Mucosa of rectum (tissue), 2 donors: Measurements from ENCODE around the gene BAIAP2.

ENCODE experiments used
- H3K27ac ChIP-seq, 2 donors: one replicate each; pipeline ENCODE4 v1.7.0; 2013; ENCODE audit warnings: inconsistent platforms in 2 of 2, low read depth in 2 of 2, low read length in 2 of 2
- H3K27me3 ChIP-seq, 2 donors: one replicate each; pipeline ENCODE4 v1.7.0; 2013; ENCODE audit warnings: low read length in 2 of 2; ENCODE audit not compliant: control insufficient read depth in 2 of 2, insufficient read depth in 2 of 2
- H3K36me3 ChIP-seq, 2 donors: one replicate each; pipeline ENCODE4 v1.7.0; 2013; ENCODE audit warnings: low read length in 2 of 2; ENCODE audit not compliant: control insufficient read depth in 2 of 2, insufficient read depth in 2 of 2
- H3K4me1 ChIP-seq, 2 donors: one replicate each; pipeline ENCODE4 v1.7.0; 2013; ENCODE audit warnings: low read length in 2 of 2, mild to moderate bottlenecking in 1 of 2; ENCODE audit not compliant: control insufficient read depth in 2 of 2, insufficient read depth in 2 of 2
- H3K4me3 ChIP-seq, 2 donors: one replicate each; pipeline ENCODE4 v1.7.0; 2013; ENCODE audit warnings: low read length in 2 of 2
- H3K9ac ChIP-seq, 2 donors: one replicate each; pipeline ENCODE4 v1.7.0; 2013; ENCODE audit warnings: low read length in 2 of 2, low read depth in 1 of 2, mild to moderate bottlenecking in 1 of 2
- H3K9me3 ChIP-seq, 2 donors: one replicate each; pipeline ENCODE4 v1.7.0; 2013; ENCODE audit warnings: low read length in 2 of 2; ENCODE audit not compliant: control insufficient read depth in 2 of 2
- donor health status: healthy.
- donor health status: Normal muscosa, but diverticular disease.

BAIAP2 gene

GRCh38 chr17:81060416-81060815, 25.5 kb downstream of the BAIAP2 start:
- Histone ChIP-seq H3K4me3 (no peak overlapping the region), H3K27me3 (no peaks in the 10 kb centered on the region), H3K36me3 (peaks cover 0 to 4% of the 10 kb centered on the region in 2 donors), H3K27ac (no peak overlapping the region), H3K9ac (peak overlapping the region in 1 of 2 donors; percentile 33), H3K9me3 (no peaks in the 10 kb centered on the region), H3K4me1 (peaks cover 24 to 44% of the 10 kb centered on the region in 2 donors)

DNA sequence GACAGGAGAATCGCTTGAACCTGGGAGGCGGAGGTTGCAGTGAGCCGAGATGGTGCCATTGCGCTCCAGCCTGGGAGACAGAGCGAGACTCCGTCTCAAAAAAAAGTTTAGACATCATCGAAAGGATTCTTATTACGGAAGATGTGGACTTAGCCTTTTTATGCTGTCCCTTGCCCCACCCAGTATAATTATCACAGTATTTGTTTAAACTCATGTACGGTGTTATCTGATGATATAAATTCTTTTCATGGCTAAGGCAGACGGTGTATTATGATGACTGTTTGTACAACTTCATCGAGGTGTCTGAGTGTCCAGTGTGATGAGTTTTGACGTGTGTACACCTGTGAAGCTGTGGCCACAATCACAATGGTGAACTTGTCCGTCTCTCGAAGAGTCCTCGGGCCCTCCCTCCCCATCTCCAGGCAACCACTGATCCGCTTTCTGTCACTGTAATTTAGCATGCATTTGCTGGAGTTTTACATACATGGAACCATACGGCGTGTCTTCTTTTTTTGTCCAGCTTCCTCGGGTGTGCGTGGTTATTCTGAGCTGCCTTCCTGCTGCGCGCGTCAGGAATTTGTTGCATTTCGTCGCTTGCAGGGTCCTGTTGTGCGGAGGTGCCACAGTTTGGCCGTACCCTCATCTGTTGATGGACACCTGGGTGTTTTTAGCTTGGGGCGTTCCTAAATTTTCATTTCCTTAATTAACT, 26.2 kb downstream of the BAIAP2 start:
- Histone ChIP-seq H3K9me3 (no peaks in the 10 kb centered on the region), H3K36me3 (peaks cover 0 to 4% of the 10 kb centered on the region in 2 donors), H3K27me3 (no peaks in the 10 kb centered on the region), H3K4me1 (peaks cover 31 to 52% of the 10 kb centered on the region in 2 donors), H3K4me3 (no peak overlapping the region), H3K9ac (no peak overlapping the region), H3K27ac (no peak overlapping the region)

- Histone ChIP-seq H3K4me1 (peaks cover 27 to 50% of the 10 kb centered on the region in 2 donors), H3K27ac (no peak overlapping the region), H3K9ac (no peak overlapping the region), H3K27me3 (no peaks in the 10 kb centered on the region), H3K4me3 (no peak overlapping the region), H3K9me3 (no peaks in the 10 kb centered on the region), H3K36me3 (peaks cover 0 to 4% of the 10 kb centered on the region in 2 donors)
These were observed 27.2 kb downstream of the BAIAP2 start for GRCh38 chr17:81062014-81062780.

DNA sequence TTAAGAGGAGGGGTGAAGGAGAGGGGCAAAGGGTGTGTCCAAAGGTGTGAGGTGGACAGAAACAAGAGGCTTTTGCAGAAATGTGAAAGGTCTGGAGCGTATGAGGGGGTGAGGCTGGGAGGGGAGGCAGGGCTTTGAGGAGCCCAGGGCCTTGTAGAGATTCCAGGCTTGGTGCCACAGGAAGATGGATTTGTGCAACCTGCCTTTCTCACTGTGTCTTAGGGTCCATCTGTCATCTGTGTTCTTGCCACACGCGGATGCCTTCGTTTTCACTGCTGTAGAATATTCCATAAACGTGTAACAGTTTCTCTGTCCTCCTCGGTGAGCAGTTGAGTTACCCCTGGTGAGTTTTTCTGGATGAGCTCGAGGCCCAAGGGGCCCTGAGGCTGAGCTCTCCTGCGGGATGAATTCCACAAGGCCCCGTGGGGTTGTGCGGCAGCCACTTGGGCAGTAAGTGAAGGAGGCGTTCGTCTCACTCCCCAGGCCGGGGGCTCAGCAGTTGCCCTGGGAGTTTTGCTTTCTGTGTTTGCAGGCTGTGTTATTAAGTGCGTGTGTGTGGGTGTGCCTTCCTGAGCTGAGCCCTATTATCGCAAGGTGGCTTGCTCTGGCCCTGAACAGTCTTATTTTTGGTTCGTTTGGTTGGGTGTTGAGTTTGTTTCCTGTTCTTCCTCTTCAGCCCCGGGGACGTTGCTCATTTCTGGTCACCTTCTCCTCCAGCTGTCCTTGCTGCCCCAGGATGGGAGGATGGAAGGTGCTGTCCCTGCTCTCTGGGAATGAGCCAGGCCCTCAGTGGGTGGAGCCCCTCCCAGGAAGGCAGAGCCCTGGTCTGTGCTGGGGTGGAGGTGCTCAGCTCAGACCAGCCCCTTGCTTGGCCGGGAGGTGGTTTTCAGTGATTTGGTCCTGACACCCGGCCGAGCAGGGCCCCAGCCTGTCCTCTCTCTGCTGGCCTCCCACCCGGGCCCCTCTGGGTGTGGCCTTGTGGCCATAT, 28.4 kb downstream of the BAIAP2 start:
- Histone ChIP-seq H3K9ac (peak overlapping the region in 1 of 2 donors; percentile 26), H3K4me1 (peaks cover 22 to 44% of the 10 kb centered on the region in 2 donors), H3K27me3 (no peaks in the 10 kb centered on the region), H3K36me3 (peaks cover 0 to 4% of the 10 kb centered on the region in 2 donors), H3K9me3 (no peaks in the 10 kb centered on the region), H3K4me3 (no peak overlapping the region), H3K27ac (no peak overlapping the region)

DNA sequence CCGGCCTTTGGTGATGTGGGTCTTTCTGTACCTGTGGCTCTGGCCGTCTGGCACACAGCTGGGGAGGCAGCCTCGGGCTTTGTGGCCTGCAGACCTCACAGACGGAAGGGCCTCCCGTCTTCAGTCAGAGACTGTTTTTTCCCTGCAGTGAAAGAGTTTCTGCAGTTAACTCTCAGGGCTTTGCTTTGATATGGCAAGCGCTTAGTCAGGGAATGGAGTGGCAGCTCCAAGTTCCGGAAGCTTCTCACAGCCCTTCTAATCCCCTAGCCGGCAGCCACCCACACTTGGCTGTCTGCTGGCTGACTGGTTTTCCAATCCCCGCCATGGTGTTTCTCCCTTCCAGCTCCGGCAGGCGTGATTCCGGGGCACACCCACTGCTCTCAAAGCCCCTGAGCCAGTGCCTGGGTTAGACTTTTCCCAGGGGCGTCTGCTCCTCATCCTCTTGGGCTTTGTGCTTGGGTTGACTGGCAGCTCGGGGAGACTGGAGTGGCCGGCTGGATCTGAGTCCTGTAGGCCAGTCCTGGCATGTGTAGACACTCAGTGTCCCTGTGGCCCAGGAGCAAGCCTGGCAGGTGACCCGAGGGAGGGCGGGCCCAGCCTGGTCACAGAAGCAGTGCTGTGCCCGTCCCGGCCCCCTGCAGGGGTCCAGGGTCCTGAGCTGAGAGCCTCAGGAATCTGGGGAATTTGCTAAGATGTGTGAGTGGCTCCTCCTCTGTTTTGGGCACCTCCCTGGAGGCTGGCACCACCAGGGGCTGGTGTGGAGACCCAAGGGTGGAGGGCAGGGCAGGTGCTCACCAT, 29.9 kb downstream of the BAIAP2 start:
- Histone ChIP-seq H3K4me1 (peaks cover 20 to 43% of the 10 kb centered on the region in 2 donors), H3K4me3 (no peak overlapping the region), H3K27me3 (no peaks in the 10 kb centered on the region), H3K9me3 (no peaks in the 10 kb centered on the region), H3K9ac (no peak overlapping the region), H3K36me3 (no peaks in the 10 kb centered on the region), H3K27ac (peak overlapping the region in 1 of 2 donors; percentile 64)

GRCh38 chr17:81065500-81065899, 30.5 kb downstream of the BAIAP2 start:
- H3K27ac ChIP-seq = peak overlapping the region in 1 of 2 donors; percentile 64

GRCh38 chr17:81066072-81066471, 31.1 kb downstream of the BAIAP2 start:
- Histone ChIP-seq H3K27me3 (no peaks in the 10 kb centered on the region), H3K9me3 (no peaks in the 10 kb centered on the region), H3K9ac (peak overlapping the region in 1 of 2 donors; percentile 18), H3K36me3 (no peaks in the 10 kb centered on the region), H3K4me3 (no peak overlapping the region), H3K4me1 (peaks cover 17 to 35% of the 10 kb centered on the region in 2 donors), H3K27ac (peak overlapping the region in 1 of 2 donors; percentile 64)

More at GRCh38 chr17:81065500-81065899, 30.5 kb downstream of the BAIAP2 start:
- Histone ChIP-seq H3K9ac (peak overlapping the region in 1 of 2 donors; percentile 18), H3K27me3 (no peaks in the 10 kb centered on the region), H3K4me3 (no peak overlapping the region), H3K9me3 (no peaks in the 10 kb centered on the region), H3K36me3 (no peaks in the 10 kb centered on the region), H3K4me1 (peaks cover 17 to 37% of the 10 kb centered on the region in 2 donors)

- Histone ChIP-seq H3K4me1 (peaks cover 13 to 30% of the 10 kb centered on the region in 2 donors), H3K27ac (no peak overlapping the region), H3K9ac (no peak overlapping the region), H3K27me3 (no peaks in the 10 kb centered on the region), H3K36me3 (no peaks in the 10 kb centered on the region), H3K9me3 (no peaks in the 10 kb centered on the region), H3K4me3 (no peak overlapping the region)
These were observed 31.9 kb downstream of the BAIAP2 start for GRCh38 chr17:81066771-81067315.

GRCh38 chr17:81067391-81067811, 32.5 kb downstream of the BAIAP2 start:
- Histone ChIP-seq H3K9ac (no peak overlapping the region), H3K36me3 (no peaks in the 10 kb centered on the region), H3K27me3 (no peaks in the 10 kb centered on the region), H3K9me3 (no peaks in the 10 kb centered on the region), H3K27ac (no peak overlapping the region), H3K4me1 (peaks cover 15 to 34% of the 10 kb centered on the region in 2 donors), H3K4me3 (no peak overlapping the region)
